GM12873 (cell line): ENCODE results near the gene USP9X.

Experiments
- TF ChIP-seq, protein P1 (sequence below): IDR thresholded peaks from 2 replicates; pipeline ENCODE4 v1.5.1; 2012; ENCODE audit warnings: low read depth, mild to moderate bottlenecking, moderate library complexity, low read length, control low read depth; ENCODE audit not compliant: insufficient read depth; ENCODE audit errors: missing control alignments

The USP9X gene, protein sequence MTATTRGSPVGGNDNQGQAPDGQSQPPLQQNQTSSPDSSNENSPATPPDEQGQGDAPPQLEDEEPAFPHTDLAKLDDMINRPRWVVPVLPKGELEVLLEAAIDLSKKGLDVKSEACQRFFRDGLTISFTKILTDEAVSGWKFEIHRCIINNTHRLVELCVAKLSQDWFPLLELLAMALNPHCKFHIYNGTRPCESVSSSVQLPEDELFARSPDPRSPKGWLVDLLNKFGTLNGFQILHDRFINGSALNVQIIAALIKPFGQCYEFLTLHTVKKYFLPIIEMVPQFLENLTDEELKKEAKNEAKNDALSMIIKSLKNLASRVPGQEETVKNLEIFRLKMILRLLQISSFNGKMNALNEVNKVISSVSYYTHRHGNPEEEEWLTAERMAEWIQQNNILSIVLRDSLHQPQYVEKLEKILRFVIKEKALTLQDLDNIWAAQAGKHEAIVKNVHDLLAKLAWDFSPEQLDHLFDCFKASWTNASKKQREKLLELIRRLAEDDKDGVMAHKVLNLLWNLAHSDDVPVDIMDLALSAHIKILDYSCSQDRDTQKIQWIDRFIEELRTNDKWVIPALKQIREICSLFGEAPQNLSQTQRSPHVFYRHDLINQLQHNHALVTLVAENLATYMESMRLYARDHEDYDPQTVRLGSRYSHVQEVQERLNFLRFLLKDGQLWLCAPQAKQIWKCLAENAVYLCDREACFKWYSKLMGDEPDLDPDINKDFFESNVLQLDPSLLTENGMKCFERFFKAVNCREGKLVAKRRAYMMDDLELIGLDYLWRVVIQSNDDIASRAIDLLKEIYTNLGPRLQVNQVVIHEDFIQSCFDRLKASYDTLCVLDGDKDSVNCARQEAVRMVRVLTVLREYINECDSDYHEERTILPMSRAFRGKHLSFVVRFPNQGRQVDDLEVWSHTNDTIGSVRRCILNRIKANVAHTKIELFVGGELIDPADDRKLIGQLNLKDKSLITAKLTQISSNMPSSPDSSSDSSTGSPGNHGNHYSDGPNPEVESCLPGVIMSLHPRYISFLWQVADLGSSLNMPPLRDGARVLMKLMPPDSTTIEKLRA (N-terminal part only)

DNA sequence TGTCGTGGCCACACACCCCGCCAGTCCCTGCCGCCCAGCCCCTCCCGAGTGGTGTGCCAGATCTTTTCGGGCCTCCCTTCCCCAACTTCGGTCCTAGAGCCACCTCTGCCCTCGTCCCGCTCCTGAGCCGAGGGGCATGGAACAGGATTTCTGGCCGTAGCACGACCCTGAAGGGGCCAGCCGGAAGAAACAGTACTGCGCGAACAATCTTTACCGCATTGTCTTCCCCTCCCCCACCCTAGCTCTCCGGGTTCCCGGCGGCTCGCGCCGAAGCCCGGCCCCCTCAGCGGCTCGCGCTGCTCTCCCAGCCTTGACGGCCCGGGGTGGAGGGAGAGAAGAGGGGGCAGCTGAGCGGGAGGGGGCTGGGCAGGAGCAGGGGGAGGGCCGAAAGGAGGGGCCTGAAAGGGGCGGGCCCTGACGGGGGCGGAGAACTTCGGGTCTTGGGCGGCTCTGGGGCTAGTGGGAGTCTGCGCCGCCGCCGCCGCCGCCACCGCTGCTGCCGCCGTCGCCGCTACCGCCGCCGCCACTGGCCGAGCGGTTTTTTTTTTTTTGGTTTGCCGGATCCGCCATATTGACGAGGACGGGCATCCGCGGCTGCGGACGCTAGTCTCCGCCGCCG is at the start of gene USP9X:
Gene USP9X (plus strand): TSS at position 553 of the 619 bp plus-strand sequence. CDS start 38,184 bp downstream, outside the sequence.
- TF ChIP-seq, protein P1, sequence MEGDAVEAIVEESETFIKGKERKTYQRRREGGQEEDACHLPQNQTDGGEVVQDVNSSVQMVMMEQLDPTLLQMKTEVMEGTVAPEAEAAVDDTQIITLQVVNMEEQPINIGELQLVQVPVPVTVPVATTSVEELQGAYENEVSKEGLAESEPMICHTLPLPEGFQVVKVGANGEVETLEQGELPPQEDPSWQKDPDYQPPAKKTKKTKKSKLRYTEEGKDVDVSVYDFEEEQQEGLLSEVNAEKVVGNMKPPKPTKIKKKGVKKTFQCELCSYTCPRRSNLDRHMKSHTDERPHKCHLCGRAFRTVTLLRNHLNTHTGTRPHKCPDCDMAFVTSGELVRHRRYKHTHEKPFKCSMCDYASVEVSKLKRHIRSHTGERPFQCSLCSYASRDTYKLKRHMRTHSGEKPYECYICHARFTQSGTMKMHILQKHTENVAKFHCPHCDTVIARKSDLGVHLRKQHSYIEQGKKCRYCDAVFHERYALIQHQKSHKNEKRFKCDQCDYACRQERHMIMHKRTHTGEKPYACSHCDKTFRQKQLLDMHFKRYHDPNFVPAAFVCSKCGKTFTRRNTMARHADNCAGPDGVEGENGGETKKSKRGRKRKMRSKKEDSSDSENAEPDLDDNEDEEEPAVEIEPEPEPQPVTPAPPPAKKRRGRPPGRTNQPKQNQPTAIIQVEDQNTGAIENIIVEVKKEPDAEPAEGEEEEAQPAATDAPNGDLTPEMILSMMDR, result no peak

DNA sequence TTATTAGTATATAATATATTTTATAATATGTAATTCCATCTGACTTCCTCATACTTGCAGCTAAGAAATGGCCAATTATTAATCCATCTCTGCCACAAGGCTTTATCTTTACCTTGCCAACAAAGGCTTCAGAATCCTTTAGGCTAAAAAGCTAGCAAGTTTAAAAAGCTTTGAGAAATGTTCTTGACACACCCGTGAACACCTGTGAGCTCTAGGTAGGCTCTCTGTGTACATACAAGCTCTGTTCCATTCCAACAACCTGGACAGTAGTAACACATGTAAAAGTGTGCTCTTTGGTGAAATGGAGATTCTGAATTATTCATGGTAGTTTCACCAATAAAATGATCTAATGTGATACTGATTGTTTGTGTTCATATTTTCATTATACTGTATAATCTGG is 49.7 kb upstream of the USP9X start:
- TF ChIP-seq, protein P1, result no peak

DNA sequence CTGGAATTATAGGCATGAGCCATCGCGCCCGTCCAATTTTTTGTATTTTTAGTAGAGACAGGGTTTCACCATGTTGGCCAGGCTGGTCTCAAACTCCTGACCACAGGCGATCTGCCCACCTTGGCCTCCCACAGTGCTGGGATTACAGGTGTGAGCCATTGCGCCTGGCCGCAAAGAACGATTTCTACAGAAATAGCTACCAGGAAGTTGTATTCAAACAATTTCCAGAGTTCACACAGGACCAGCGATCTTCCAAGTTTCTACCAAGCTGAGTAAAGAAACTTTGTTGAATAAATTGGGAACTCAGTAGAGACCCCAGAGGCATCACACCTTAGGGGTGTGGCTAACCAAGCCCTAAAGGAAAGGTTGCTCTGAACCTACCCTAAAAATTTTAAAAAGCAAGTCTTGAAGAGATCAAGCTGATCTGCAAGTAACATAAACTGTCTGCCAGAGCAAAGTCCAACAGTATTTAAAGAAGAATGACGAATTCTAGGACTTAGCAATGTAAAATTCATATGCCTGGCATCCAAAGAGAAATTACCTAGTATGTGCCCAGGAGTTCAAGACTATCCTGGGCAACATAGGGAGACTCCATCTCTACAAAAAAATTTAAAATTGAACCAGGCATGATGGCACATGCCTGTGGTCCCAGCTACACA is 48.4 kb upstream of the USP9X start:
- TF ChIP-seq, protein P1, result no peak

DNA sequence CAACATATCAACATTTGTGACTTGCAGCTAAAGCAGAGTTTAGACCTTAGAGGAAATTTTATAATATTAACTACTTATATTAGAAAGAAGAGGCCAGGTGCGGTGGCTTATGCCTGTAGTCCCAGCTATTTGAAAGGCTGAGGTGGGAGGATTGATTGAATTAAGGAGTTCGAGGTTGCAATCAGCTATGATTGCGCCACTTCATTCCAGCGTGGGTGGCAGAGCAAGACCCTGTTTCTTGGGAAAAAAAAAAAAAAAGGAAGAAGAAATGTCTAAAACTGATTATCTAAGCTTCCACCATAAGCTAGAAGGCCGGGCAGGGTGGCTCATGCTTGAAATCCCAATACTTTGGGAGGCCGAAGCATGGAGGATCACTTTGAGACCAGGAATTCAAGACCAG is 42.0 kb upstream of the USP9X start:
- TF ChIP-seq, protein P1, result no peak

DNA sequence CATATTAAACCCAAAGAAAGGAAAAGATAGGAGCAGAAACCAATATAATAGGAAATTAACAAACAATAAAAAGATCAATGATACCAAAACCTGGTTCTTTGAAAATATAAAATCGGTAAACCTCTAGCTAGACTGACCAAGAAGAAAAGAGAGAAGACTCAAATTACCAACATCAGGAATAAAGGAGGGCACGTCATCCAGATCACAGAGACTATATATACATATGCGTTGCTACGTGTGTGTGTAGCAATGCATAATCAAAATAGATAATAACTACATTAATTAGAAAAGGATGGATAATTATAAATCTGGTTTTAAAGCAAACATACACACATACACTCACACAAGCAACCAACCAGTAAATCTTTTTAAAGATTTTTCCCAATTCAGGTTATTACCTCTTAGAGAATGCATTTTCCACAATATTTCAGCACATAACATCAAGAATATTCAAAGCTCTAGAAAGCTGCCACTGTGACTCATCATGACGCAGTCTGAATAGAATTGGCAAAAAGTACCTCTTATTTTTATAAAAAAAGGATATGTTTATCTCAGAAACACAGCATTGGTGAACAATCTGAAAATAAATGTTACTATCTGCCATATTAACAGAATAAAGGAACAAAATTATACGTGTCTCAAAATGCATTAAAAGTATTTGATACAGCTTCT is 41.4 kb upstream of the USP9X start:
- TF ChIP-seq, protein P1, result no peak

DNA sequence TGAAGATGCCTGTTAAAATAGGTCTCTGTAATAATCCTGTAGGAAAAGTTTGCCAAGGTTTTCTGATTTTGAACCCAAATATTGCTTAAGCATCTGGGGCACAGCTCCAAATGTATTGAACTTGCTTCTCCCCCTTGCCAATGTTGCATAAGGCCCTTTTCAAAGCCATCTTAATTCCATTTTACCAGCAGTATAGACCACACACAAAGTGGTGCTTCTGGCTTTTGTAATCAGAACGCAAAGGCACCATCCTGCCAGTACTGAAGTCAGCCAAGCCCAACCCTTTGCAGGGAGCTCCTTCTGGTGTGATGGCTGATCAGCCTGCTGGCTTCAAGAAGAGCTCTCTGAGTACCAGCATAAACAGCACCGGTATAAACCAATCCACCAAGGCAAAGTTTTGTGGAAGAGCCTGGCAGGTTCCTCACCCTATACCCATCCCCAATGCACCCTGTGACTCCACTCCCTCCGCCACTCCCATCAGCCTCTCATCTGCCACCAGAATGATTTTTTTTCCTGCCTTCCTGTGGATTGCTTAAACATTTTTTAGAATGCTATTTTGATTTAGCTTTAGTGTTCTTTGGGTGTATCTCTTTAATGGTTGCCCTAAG is 39.2 kb upstream of the USP9X start:
- TF ChIP-seq, protein P1, result no peak
